GM20000 (cell line): Measurements from ENCODE around the gene FAM78A.
"Not testable (repeated sequence)": the region's sequence is repeated elsewhere in the genome, so short reads cannot be mapped to it uniquely, and the experiment has no call there.

Experiments used
- DNase-seq: peaks from one replicate; pipeline ENCODE4 v3.0.0; 2012; ENCODE audit warnings: low spot score
- TF ChIP-seq, protein P1 (sequence below): IDR thresholded peaks from 2 replicates; pipeline ENCODE4 v1.5.1; 2012; ENCODE audit warnings: mild to moderate bottlenecking, control low read depth; ENCODE audit errors: extremely low read depth, missing control alignments

Gene FAM78A

GRCh38 chr9:131274674-131275331, 1.5 kb downstream of the FAM78A start:
- TF ChIP-seq, protein P1, sequence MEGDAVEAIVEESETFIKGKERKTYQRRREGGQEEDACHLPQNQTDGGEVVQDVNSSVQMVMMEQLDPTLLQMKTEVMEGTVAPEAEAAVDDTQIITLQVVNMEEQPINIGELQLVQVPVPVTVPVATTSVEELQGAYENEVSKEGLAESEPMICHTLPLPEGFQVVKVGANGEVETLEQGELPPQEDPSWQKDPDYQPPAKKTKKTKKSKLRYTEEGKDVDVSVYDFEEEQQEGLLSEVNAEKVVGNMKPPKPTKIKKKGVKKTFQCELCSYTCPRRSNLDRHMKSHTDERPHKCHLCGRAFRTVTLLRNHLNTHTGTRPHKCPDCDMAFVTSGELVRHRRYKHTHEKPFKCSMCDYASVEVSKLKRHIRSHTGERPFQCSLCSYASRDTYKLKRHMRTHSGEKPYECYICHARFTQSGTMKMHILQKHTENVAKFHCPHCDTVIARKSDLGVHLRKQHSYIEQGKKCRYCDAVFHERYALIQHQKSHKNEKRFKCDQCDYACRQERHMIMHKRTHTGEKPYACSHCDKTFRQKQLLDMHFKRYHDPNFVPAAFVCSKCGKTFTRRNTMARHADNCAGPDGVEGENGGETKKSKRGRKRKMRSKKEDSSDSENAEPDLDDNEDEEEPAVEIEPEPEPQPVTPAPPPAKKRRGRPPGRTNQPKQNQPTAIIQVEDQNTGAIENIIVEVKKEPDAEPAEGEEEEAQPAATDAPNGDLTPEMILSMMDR: no peak

DNA sequence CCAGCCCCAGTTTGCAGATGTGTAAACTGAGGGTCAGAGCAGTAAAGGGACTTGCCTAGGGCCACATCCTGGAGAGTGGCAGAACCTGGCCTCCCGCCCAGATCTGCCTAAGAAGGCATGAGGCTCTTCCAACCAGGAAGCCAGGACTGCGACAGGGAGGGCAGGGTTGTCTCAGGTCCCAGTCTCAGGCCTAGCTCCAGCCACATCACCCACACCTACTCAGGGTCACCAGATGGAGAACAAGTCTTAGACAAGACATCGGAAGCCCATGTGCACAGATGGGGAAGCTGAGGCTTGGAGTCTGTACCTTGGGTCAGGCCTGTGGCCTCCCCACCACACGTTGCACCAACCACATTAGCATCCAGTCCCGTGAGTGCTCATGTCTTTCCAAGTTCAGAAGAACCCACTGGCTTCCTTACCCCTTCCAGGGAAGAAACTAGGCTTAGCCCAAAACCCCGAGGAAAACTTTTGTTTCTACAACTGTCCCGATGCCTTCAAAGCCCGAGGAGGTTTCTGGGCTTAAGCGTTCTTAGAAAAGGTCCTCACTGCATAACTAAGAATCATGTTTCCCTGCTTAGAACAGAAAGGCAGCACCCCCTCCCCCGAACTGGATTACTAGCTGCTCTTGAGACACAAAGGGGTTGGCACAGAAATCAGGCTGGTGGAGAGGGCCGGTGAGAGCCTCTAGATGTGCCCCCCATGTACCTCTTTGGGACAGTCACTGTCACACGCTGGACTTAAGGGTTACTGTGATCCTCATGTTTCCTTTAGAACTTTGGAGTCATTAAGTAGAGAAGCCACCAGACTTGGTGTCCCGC, 2.2 kb downstream of the FAM78A start:
- TF ChIP-seq, protein P1: no peak
- DNase-seq: no peak

More at GRCh38 chr9:131274674-131275331, 1.5 kb downstream of the FAM78A start:
- DNase-seq: peak; percentile 59

GRCh38 chr9:131273146-131273855, 3.0 kb downstream of the FAM78A start:
- peak; percentile 63 for DNase-seq
- TF ChIP-seq, protein P1: no peak

DNA sequence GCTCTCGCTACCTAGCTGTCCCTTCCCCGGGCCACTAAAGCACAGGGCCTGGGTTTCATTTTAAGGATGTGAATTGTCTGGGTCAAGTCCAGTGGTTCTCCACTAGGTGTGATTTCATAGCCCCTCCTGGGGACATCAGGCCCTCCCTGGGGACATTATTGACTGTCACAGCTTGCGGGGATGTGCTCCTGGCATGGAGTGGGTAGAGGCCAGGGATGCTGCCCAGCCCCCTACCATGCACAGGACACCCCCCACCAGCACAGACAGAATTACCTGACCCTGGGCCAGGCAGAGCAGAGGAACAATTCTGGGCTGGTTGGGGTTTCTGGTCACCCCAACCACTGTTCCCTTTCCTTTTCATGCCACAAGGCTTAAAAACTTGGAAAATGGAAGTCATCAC, 4.1 kb downstream of the FAM78A start:
- TF ChIP-seq, protein P1: no peak
- DNase-seq: no peak

DNA sequence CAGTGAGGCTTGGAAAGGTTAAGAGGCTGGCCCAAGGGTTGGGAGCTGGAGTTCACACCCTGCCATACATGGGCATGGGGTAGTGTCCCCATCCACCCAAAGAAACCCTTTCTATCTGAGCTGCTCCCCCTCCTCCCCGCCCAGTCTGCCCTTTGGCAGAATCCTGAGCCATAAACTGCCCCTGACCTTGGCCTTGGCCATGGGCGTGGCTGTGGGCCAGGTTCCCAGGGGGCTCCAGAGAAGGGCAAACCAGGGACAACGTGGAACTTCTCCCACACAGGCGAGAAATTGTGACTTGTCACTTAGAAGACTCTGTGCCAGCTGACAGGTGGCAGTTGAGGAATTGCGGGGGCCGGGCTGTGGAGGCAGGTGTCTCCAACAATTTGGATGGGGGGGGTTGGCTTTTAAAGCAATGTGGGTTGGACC, 4.8 kb downstream of the FAM78A start:
- no peak for DNase-seq
- TF ChIP-seq, protein P1: no peak

DNA sequence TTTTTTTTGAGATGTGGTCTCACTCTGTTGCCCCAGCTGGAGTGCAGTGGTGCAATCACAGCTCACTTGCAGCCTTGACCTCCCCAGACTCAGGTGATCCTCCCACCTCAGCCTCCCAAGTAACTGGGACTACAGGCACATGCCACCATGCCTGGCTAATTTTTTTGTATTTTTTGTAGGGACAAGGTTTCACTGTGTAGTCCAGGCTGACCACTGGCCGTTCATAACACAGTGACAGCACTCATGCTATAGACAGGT, 5.4 kb downstream of the FAM78A start:
- not testable (repeated sequence) for DNase-seq

GRCh38 chr9:131270171-131271015, 5.9 kb downstream of the FAM78A start:
- DNase-seq: peak; percentile 70
- TF ChIP-seq, protein P1: no peak
